Esophagus muscularis mucosa (tissue), 4 donors: ENCODE results near the gene BTLA. TPM values are rescaled to one million over a fixed set of nuclear protein-coding genes. Genes with fewer than 3 reads are reported as not detected.
"Not testable (repeated sequence)": the region's sequence is repeated elsewhere in the genome, so short reads cannot be mapped to it uniquely, and the experiment has no call there.

Experiments used
- DNase-seq: peaks from one replicate; pipeline ENCODE4 v3.0.0-alpha.2; 2017; ENCODE audit errors: extremely low spot score
- H3K27ac ChIP-seq, 4 donors: fragments of 200-600 bp; sonication (generic); replicated peaks in 1 of 4; 1 replicate in 3 of 4; 2 replicates in 1 of 4; pipeline ENCODE4 v1.5.1; 2016 to 2019; ENCODE audit warnings: mild to moderate bottlenecking in 1 of 4
- H3K27me3 ChIP-seq, 4 donors: fragments of 200-600 bp; sonication (generic); one replicate each; pipeline versions ENCODE4 v1.5.1 to v1.6.0; 2016 to 2019
- H3K36me3 ChIP-seq, 4 donors: fragments of 200-600 bp; sonication (generic); one replicate each; pipeline ENCODE4 v1.5.1; 2016 to 2019
- H3K4me1 ChIP-seq, 4 donors: fragments of 200-600 bp; sonication (generic); one replicate each; pipeline ENCODE4 v1.5.1; 2016 to 2019
- H3K4me3 ChIP-seq, 4 donors: fragments of 200-600 bp; sonication (generic); 1 replicate in 2 of 4; 2 replicates in 2 of 4; pipeline ENCODE4 v1.5.1; 2016 to 2019; ENCODE audit warnings: mild to moderate bottlenecking in 4 of 4, moderate library complexity in 1 of 4
- H3K9me3 ChIP-seq, 4 donors: fragments of 200-600 bp; sonication (generic); 1 replicate in 3 of 4; 2 replicates in 1 of 4; pipeline ENCODE4 v1.5.1; 2016 to 2019
- EP300 ChIP-seq: sonication (generic); formaldehyde crosslinking; IDR thresholded peaks from one replicate; pipeline ENCODE4 v1.6.1; 2017; ENCODE audit warnings: antibody characterized with exemption
- POLR2A ChIP-seq: fragments of 450-650 bp; IDR thresholded peaks from one replicate; pipeline ENCODE4 v1.6.1; 2017; ENCODE audit warnings: antibody characterized with exemption, moderate library complexity, mild to moderate bottlenecking, low read depth
- POLR2AphosphoS5 ChIP-seq, 2 donors: sonication (generic); formaldehyde crosslinking; IDR thresholded peaks; one replicate each; pipeline ENCODE4 v1.6.1; 2017; ENCODE audit warnings: antibody characterized with exemption in 2 of 2
- WGBS: methylation state at CpG from one replicate; pipeline ENCODE4 v1.1.5; 2018; 5-methylcytosine and 5-hydroxymethylcytosine counted together
- intact Hi-C: fragments of 100-400 bp; cut with DNase I; formaldehyde crosslinking; loops from one replicate; pipeline ENCODE4 v1.15.1; 2023
- total RNA-seq, 4 donors: library from RNA; depleted of rRNA; stranded (reverse); fragments of >200 nt; gene quantifications; one replicate each; pipeline versions ENCODE4 v1.1.0 to v1.2.1, GENCODE V29; 2016
- TF ChIP-seq, protein P1 (sequence below), 3 experiments: fragments of 200-600 bp in 2 of 3; fragments of 450-650 bp in 1 of 3; sonication (generic) in 2 of 3; IDR thresholded peaks; one replicate each; pipeline ENCODE4 v1.5.1; 2017 to 2019; ENCODE audit warnings: antibody characterized with exemption in 3 of 3, mild to moderate bottlenecking in 2 of 3, moderate library complexity in 1 of 3

BTLA gene
- total RNA-seq, 4 donors from 2014 or later: 1.5 TPM; not detected in 3

DNA sequence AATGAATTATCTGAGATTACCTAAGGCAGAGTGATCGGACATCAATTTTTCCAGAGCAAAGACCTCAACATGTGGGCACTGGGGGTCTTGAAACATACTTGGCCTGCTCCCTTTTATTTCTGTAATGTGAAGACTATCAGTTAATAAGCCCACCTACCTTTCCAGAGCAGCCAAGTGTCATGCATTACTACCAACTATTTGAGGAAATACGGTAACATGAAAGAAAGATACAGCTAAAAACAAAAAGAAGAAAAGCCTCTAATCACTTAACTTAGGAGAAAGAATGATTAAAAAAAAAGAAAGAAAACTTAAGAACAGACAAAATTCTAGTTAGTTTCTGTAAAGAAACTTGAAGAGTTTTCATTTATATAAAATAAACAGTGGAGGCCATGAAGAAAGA, 73.9 kb downstream of the BTLA start:
- no peaks in the 10 kb centered on the region for H3K36me3 ChIP-seq
- peaks cover 0 to 11% (median 7%) of the 10 kb centered on the region in 4 donors for H3K4me1 ChIP-seq
- WGBS: 99% methylated on average over 2 of the region's 2 CpGs
- no peak overlapping the region for H3K27ac ChIP-seq
- TF ChIP-seq POLR2AphosphoS5 (IDR thresholded peaks at IDR 0.05) (no peak), EP300 (no peak)
- TF ChIP-seq, protein P1, sequence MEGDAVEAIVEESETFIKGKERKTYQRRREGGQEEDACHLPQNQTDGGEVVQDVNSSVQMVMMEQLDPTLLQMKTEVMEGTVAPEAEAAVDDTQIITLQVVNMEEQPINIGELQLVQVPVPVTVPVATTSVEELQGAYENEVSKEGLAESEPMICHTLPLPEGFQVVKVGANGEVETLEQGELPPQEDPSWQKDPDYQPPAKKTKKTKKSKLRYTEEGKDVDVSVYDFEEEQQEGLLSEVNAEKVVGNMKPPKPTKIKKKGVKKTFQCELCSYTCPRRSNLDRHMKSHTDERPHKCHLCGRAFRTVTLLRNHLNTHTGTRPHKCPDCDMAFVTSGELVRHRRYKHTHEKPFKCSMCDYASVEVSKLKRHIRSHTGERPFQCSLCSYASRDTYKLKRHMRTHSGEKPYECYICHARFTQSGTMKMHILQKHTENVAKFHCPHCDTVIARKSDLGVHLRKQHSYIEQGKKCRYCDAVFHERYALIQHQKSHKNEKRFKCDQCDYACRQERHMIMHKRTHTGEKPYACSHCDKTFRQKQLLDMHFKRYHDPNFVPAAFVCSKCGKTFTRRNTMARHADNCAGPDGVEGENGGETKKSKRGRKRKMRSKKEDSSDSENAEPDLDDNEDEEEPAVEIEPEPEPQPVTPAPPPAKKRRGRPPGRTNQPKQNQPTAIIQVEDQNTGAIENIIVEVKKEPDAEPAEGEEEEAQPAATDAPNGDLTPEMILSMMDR (IDR thresholded peaks at IDR 0.05): no peak
- no peaks in the 10 kb centered on the region for H3K27me3 ChIP-seq
- H3K9me3 ChIP-seq: no peaks in the 10 kb centered on the region
- DNase-seq: no peak
- H3K4me3 ChIP-seq: no peak overlapping the region
- intact Hi-C loops: no loop called here

DNA sequence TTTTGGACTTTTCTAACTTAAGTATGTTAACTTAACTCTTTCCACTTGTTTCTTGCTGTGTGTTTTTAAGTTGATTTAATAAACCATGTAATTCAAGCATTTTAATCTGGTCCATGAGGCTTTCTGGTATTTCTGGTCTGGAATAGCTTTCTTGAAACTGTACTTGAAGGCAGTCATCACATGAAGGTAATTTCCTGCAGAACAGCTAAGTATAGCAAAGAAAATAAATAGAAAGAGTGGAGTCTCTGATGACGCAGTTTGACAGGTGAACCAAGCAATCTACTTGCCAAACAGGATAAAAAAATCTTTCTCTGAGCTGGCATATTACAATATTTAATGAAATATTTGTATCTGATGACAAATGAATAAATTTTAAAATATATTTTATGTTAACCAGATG, 74.9 kb downstream of the BTLA start:
- no peaks in the 10 kb centered on the region for H3K36me3 ChIP-seq
- intact Hi-C loops: no loop called here
- H3K27ac ChIP-seq: peak overlapping the region in 1 of 4 donors; percentile 25
- no peak overlapping the region for H3K4me3 ChIP-seq
- no peak for DNase-seq
- WGBS: 54% methylated on average over 1 of the region's 1 CpG
- TF ChIP-seq POLR2A: no peak
- TF ChIP-seq, protein P1 (IDR thresholded peaks at IDR 0.05): no peak
- H3K4me1 ChIP-seq: peaks cover 0 to 11% (median 3%) of the 10 kb centered on the region in 4 donors
- H3K9me3 ChIP-seq: no peaks in the 10 kb centered on the region
- H3K27me3 ChIP-seq: no peaks in the 10 kb centered on the region

DNA sequence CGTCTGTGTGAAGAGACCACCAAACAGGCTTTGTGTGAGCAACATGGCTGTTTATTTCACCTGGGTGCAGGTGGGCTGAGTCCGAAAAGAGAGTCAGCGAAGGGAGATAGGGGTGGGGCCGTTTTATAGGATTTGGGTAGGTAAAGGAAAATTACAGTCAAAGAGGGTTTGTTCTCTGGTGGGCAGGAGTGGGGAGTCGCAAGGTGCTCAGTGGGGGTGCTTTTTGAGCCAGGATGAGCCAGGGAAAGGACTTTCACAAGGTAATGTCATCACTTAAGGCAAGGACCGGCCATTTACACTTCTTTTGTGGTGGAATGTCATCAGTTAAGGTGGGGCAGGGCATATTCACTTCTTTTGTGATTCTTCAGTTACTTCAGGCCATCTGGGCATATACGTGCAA, 76.4 kb downstream of the BTLA start:
- H3K27ac ChIP-seq, intact Hi-C loops, H3K36me3 ChIP-seq, DNase-seq, H3K9me3 ChIP-seq, H3K27me3 ChIP-seq, H3K4me3 ChIP-seq: not testable (repeated sequence)
- 84% methylated on average over 7 of the region's 7 CpGs for WGBS
- H3K4me1 ChIP-seq: peaks cover 0 to 11% (median 3%) of the 10 kb centered on the region in 4 donors

DNA sequence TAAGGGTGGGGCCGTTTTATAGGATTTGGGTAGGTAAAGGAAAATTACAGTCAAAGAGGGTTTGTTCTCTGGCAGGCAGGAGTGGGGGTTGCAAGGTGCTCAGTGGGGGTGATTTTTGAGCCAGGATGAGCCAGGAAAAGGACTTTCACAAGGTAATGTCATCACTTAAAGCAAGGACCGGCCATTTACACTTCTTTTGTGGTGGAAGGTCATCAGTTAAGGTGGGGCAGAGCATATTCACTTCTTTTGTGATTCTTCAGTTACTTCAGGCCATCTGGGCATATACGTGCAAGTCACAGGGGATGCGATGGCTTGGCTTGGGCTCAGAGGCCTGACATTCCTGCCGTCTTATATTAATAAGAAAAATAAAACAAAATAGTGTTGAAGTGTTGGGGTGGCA, 80.7 kb downstream of the BTLA start:
- H3K27me3 ChIP-seq, H3K4me3 ChIP-seq, intact Hi-C loops, H3K27ac ChIP-seq, H3K9me3 ChIP-seq, DNase-seq, H3K36me3 ChIP-seq, H3K4me1 ChIP-seq: not testable (repeated sequence)
- WGBS: 84% methylated on average over 5 of the region's 5 CpGs

DNA sequence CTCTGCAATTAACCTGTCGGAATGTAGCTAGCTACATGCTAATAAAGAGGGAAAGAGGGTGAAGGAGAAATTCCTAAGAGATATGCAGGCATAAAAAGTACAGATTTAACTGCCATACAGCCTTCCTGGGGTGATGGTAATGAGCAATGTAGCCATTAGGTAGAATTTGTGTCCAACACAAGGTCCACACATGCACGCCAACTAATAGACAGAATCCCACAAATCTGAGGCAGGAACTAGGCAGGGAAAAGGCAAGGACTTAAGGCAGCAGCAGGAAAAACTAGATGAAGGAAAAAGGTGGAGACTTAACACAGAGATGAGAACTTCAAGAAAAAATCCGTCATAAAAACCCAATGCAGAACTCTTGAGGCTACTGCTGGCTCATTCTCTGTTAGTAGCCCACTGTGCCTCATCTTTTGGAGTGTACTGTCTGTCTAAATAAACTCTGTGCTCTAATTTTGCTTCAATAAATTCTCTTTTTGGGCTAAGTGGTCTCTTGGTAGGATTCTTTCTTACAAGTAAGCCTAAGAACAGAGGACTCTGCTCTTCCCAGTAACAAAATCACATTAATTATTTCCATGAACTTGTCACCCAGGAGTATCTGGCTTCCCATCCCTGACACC, 81.5 kb downstream of the BTLA start:
- no peak for TF ChIP-seq EP300
- TF ChIP-seq, protein P1 (IDR thresholded peaks at IDR 0.05): no peak
- no peak for TF ChIP-seq POLR2AphosphoS5 (IDR thresholded peaks at IDR 0.05)
- no peak for TF ChIP-seq POLR2A
- Histone ChIP-seq H3K36me3 (no peaks in the 10 kb centered on the region), H3K4me3 (no peak overlapping the region), H3K27ac (no peak overlapping the region), H3K27me3 (no peaks in the 10 kb centered on the region), H3K4me1 (no peaks in the 10 kb centered on the region), H3K9me3 (no peaks in the 10 kb centered on the region)
- 94% methylated on average over 3 of the region's 3 CpGs for WGBS
- intact Hi-C loops: no loop called here
- DNase-seq: no peak
